HUDEP-2 (cell line): ENCODE measurements around the gene CD48.
A peak's percentile ranks its signal among the peaks of the same experiment; 100 is the strongest.

Source experiments
- DNase-seq, 76 experiments: peaks; one replicate each; lab custom pipeline; 2025; ENCODE audit not compliant: unreplicated experiment in 76 of 76; lab: John Stamatoyannopoulos, UW

CD48 gene

DNA sequence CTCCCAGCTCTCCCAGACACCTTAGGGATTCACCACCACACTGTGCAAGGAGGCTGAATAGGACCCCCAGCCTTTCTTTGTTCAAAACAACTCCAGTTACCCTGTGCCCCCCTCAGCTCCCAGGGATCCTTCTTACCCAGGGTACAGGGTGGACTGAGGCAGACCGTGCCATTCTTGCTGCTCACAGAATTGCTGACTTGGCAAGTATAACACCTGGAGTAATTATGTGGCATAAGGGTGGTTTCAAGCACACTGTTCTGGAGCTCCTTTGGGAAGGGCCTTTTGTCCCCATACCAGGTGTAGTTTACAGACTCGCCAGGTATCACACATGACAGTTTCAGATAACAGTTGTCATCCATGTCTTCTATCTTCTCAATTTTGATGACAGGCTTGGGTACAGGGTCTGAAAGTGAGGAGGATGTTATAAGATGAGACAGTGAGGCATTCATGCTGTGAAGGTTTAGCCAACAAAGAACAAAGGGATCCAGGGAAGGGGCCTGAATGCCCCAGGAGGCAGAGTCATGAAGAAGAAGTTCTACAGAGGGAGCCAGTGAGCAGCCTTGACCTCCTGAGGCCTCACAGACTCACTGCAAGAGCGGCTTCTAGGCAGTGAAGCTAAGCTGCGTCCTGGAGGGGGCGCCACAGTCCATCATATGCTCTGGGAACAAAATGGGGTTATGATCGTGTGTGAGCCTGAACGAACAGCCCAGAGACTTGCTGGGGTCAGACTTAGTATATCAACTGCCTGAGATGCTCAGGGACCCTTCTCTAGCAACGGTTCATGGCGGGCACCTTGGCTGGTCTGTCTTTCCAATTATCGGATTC lies 30.3 kb downstream of the CD48 start:
- DNase-seq, result peak in 71 of 76 experiments; percentile 3 to 86 (median 53)

DNA sequence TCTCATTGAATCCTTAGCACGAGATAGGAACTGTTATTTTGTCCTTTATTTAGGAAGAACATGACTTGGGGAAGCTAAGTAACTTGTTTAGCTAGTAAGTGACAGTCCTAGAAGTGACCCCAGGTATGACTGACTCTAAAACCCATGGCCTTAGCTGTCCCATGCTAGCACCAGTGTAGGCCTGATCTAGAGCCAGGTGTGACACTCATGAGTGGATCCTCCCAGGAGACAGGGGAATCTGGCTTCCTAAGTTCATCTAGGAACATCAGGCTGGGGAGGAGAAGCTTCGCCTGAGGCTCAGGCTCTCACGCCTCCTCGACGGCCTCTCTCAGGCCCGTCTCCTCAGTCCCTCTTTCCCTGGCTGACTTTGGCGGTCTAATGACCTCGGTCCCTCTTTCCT lies 31.2 kb downstream of the CD48 start:
- no peak for DNase-seq

DNA sequence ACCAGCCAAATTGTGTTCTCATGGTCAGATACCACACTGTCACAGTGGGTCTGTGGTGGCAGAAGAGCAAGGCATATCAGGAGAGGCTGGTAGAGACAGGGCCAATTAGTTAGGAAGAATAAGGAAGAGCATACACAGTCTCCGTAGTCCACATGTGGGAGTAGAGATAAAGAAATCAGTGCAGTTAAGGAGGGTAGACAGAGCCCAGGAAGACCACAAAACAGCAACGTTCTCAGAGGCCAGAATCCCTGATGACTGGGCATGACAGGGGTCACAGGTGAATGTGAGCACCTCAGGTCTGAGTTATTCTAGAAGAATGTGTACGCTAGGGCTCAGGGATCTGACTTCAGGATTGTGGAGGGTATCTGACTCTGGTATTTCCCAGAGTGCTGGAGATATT lies 31.7 kb downstream of the CD48 start:
- DNase-seq, result no peak

DNA sequence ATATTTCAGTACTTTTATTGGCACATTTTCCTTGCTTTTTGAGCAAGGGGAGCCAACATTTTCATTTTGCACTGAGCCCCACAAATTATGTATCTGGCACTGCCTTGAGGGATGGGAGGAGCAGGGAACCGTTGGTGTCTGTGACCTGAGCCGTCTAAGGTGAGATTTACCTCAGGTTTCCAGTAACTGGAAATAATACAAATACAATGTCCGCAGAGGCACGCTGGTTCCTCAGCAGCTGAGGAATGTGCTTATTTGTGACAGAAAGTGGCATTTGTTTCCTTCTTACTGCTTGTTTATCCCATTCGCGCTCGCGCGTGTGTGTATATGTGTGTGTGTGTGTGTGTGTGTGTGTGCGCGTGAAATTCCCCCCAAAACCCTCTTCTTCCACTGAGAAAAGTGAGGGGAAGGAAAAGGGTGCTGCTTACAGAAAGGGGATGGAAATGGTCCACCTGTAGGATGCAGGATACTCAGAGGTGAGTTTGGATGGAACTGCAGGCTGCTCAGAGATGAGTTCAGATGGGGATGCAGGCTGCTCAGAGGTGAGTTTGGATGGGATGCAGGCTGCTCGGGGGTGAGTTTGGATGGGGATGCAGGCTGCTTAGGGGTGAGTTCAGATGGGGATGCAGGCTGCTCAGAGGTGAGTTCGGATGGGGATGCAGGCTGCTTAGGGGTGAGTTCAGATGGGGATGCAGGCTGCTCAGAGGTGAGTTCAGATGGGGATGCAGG lies 34.6 kb downstream of the CD48 start:
- DNase-seq, result no peak

DNA sequence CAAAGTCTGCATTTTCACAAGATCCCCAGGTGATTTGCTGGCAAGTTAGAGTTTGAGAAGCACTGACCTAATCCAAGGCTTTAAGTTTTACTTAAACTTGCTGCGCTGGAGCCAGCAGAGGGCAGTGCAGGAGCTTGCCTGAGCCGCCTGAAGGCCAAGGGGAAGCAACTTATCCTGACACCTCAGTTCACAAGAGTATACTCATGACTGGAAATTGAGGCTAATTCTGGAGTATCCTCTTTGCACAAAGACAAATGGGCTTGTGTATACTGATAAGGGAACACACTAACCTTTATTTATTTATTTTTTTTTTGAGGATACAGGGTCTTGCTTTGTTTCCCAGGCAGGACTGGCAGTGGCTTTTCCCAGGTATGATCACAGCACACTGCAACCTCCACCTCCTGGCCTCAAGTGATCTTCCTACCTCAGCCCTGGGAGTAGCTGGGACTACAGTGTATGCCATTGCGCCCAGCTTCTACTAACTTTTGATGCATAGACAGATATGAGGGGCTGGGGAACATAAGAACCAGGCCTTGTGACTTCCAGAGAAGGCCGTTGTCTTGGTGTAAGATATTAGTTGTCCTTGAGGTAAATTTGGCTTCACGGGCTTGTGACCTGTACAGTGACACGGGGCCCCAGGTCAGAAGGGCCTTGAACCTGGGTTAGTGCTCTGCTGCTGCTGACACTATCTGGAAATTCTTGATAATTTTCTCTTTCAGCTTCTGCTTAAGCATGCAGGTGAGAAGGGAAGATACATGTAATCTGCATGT lies 35.8 kb downstream of the CD48 start:
- peak in 47 of 76 experiments; percentile 1 to 62 (median 28) for DNase-seq

DNA sequence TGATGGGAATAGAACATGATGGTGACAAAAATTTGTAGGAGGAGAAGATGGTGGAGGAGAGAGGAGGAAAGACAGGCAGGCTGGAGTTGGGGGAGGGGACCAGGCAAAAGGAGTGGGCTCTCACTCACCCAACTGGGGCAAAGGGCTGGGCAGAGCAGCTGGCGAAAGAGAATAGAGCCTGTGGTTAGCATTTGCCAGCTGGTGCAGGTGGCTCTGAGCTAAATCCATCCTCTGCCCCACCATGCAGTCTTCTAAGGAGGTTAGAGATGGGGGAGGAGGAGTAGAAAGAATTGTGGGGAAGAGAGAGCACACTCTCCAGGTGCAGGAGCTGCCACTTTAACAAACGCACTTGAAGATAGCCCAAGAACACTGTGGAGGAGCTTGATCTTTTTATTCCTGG lies 37.2 kb downstream of the CD48 start:
- no peak for DNase-seq

DNA sequence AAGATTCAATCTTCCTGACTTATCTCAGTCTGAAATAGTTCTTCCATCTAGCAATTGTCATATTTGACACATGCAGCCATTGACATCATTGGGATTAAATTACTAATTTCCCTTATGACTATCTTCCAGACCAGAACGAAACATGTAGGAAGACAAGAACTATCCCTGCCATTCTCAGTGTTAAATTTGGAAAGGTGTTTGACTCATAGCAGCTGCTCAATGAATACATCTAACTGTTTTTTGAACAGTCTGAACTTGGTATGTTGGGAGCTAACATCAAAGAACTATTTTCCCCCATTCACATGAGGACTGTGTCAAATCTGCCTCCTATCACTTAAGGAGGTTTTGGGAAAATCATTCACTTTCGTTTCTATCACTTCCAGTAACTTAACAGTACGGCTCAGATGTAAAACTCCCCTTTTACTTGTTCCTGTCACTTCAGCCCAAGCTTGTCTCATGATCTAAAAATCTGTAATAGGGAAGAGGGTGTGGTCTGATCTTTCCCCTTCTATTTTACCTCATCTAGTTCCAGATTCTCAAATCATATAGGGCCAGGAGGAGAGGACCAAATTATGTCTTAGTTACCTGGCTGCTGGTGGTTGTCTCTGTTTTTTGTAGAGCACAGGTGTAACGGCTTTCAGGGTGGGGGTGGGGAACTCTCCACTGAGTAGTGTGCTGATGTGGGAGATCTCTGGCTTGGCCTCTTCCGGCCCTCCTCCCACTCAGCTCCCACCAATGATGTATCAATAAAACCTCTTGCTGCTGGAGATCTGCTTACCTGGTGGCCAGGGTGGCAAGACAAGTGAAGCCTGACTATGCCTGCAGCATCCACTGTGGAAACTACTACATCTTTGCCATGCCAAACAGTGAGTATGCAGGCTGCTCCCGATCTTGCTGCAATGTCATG lies 38.6 kb downstream of the CD48 start:
- DNase-seq, result no peak

DNA sequence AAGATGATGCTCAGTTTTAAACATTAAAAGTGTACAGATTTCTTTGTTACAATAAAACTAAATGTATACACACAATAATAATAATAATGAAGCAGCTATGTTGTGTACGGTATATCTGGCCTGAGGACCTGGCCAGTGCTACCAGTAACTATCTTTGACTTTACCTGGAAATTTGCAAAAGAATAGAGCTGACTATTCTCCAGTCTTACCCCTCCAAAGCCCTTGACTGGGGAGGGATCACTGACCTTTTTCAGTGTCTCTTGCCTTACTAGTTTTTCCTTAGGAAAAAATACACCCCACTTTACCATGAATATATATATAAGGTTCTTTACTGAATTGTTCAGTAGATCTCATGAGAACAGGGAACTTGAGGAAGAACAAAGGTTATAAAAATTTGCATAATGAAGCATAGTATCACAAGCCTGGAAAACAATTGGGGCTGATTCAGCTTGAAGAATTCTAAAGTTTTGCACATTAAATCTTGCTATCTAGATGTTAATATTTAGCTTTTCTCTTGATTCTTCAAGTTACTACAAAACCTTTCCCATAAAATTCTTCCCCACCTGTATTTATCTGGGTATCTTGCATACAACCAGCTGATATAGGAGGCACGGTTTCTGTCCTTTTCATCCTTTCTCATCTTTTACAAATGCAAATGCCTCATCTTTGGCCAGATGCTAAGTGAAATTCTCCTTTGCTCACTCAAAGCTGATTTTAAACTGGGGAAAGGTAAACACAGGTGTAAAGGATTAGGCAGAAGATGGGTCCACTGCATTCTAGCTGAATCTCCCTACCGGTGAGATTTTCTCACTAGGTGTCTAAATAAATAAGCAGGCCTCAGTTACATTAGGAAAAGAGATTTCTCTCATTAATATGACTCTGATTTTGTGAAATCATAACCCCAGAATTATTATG lies 39.8 kb downstream of the CD48 start:
- DNase-seq, result no peak

DNA sequence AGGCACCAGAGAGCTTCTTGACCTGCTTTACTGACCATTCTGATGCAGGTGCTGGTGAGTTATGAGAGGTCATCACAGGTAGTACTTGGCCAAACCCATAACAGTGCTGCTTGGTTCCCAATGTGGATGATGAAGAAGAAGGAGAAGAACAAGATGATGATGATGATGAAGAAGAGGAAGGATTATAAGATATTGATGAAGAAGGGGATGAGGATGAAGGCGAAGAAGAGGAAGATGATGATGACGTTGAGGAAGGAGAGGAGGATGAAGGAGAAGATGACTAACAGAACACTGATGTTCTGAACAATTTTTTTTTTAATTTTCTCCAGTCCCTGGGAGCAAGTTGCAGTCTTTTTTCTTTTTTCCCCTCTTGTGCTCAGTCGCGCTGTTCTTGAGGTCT lies 40.9 kb downstream of the CD48 start:
- DNase-seq, result no peak

DNA sequence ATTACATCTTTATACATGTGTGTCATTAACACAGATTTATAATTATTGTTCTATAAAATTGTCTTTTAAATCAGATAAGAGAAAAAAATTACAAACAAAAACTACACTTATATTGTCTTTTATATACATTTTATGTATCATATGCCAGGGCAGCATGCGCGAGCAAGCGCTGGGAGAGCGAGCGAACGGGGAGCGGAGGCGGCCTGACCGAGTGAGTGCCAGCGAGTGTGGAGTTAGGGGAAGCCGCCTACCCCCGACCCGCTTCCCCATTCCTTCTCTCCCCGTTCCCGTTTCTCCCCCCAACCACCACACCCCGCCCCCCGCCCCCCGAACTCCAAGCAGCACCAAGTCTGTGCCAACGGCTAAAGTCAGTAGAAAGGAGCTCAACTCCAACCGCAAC lies 41.8 kb downstream of the CD48 start:
- no peak for DNase-seq

DNA sequence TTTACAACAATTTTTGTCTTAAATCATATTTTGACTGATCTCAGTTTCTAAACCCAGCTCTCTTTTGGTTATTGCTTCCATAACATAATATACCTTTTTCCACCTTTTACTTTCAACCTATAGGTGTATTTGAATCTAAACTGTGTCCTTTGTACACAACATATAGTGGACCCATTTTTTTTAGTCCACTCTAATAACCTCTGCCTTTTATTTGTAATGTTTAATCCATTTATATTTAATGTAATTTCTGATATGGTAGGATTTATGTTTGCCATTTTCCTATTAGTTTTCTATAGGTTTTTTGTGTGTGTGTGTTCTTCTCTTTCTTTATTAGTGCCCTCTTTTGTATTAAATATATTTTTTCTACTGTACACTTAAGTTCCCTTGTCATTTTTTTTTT lies 42.3 kb downstream of the CD48 start:
- DNase-seq, result no peak

DNA sequence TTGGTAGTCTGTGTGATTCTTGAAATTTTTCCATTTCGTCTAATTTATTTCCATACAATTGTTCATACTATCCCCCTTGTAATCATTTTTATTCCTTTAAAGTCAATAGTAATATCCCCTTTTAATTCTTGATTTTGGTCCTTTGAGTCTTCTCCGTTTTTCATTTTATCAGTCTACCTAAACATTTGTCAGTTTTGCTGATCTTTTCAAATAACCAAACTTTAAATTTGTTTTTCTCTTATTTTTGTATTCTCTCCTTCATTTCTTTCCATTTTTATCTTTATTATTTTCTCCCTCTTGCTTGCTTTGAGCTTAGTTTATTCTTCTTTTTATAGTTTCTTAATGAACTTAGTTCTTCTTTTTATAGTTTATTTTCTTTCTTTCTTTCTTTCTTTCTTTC lies 43.7 kb downstream of the CD48 start:
- DNase-seq, result no peak

DNA sequence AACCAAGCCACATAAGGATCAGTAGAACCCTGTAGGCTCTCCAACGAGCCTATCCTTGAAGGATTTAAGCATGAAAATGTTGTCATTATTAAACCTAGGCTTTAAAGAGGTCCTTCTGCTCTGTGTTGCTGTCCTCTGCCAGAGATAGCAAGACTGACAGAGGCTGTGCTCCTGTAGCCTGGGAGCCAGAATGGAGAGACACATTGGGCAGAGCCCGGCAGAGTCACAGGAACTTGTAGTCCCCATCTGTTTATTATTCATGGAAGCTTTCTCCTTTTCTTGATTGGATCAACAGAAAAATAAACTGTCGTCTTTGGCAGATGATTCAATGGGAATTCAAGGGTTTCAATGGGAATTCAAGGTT lies 45.6 kb downstream of the CD48 start:
- no peak for DNase-seq

DNA sequence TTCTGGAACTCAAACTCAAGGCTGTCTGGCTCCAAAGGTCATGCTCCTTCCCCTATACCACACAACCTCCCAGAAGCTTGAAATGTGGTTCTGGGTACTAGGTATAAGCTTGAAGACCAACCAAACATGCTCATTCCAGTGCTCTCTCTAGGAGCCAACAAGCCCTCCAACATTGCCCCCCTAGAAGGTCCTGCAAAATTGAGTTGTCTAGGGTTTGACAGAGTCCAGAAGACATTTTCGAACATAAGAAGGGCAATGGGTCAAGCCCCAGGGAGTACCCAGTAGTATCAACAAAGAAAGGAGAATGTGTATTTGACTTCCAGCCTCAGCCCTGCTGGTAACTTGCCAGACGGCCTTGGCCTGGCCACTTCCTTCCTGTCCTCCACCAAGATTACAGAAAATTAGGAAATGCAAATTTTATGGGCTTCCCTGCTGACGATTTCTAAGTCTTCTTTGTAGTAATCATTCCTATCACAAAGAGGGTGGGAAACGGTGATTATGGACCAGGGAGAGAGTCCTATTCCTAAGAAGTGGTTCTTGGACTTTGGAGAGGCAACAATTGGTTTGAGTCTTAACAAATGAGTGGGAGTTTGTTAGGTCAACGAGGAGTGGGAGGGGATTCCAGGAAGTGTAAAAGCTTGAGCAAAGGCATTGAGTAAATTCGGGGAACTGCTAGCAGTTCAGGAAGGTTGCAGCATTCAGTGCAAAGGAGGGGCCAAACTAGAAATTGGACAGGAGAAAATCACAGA lies 46.1 kb downstream of the CD48 start:
- DNase-seq, result peak in 1 of 76 experiments; percentile 6

DNA sequence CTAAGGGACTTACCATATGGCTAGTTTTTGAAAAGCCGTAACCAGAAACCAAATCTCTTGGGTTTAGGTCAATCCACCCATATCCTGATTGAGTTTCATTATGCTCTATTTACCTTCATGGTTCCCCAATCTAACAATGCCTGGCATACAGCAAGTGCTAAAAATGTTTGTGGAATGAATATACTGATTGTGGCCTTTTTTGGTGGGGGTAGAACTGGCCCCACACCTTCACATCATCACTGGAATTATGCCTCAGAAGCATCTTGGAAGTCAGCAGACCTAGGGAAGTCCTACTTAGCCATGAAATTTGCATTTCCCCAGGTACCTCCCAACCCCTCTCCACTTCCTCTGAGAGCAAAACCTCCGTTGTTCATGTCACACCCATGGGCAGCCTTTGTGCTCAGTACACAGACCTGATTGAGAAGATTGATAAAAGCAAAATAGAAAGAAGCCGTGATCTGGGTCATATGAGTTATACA lies 47.0 kb downstream of the CD48 start:
- no peak for DNase-seq

DNA sequence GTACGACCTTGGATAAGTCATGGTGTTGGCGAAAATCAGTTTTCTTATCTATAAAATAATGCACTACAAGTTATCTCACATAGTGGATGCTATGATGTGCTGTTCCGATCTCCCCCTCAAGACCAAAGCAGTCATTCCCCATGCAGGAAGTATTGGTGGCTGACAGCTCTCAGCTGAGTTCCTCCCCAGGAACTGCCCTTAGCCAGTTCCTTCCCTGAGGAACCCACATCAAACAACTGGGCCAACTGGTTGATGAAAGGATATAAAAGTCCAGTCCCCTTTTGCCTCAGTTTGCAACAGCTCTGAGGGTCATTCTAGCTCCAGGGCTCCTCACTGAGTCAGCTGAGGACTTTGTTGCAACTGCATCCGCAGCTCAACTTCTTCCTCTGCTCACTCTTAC lies 48.7 kb downstream of the CD48 start:
- DNase-seq, result no peak

DNA sequence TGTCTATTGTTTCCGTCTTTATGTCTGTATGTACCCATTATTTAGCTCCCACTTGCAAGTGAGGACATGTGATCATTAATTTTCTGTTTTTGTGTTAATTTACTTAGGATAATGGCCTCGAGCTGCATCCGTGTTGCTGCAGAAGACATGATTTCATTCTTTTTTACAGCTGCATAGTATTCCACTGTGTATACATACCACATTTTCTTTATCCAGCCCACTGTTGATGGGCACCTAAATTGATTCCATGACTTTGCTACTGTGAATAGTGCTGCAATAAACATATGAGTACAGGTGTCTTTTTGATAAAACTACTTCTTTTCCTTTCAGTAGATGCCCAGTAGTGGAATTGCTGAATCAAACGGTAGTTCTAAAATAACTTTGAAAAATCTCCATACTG lies 52.1 kb downstream of the CD48 start:
- DNase-seq, result no peak

DNA sequence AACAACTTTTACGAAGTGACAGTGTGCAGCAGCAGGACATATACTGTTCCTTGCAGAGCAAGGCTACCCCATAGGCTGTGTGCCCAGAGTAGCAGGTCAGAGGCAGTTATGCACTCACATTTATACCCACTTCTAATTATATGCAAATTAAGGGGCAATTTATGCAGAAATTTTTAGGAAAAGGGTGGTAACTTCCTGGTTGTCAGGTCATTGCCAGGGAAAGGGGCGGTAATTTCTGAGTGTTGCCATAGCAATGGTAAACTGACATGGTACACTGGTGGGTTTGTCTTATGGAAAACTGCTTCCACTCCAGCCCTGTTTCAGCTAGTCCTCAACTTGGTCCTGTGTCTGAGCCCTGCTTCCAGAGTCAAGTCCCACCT lies 52.8 kb downstream of the CD48 start:
- no peak for DNase-seq
